ENCODE measurements around the gene PMM1. TPM values are rescaled to one million over a fixed set of nuclear protein-coding genes. Genes with fewer than 3 reads are reported as not detected.

PMM1 gene
- polyA plus RNA-seq, 1 donor (not counting 4 experiments of a cell fraction or from before 2014, with no cell fraction given) = 39.6 TPM

GRCh38 chr22:41598081-41598480 is 8.4 kb upstream of the PMM1 start:
- H3K79me2 ChIP-seq (ENCODE audit: control insufficient read depth, insufficient read depth, low read length) = no peaks in the 10 kb centered on the region
- peak overlapping the region in 2 of 3 experiments; percentile 21 to 38 for H3K4me3 ChIP-seq (ENCODE audit: control insufficient read depth in 2 of 3, extremely low read depth in 1 of 3, insufficient read depth in 2 of 3, low read depth in 1 of 3, low read length in 3 of 3)
- peak overlapping the region; percentile 61 for H2AFZ ChIP-seq (ENCODE audit: control insufficient read depth, low read length)
- H4K20me1 ChIP-seq (ENCODE audit: control insufficient read depth, extremely low read depth, insufficient read depth, low read length) = no peaks in the 10 kb centered on the region
- TF ChIP-seq EZH2 (IDR thresholded peaks at IDR 0.05; ENCODE audit: low read length) = no peak
- TF ChIP-seq CTCF (optimal IDR thresholded peaks at IDR 0.05 in 1 of 3, IDR thresholded peaks at IDR 0.05 in 1 of 3, conservative IDR thresholded peaks at IDR 0.05 in 1 of 3; ENCODE audit: extremely low read depth in 1 of 3, insufficient read depth in 2 of 3, low read length in 3 of 3) = peak in 2 of 3 experiments; percentile 11 to 16
- H3K9me1 ChIP-seq (ENCODE audit: control insufficient read depth, extremely low read depth, insufficient read depth, low read length) = peaks cover 5% of the 10 kb centered on the region
- peak; percentile 96 for FAIRE-seq
- no peaks in the 10 kb centered on the region for H3K9me3 ChIP-seq (ENCODE audit: control insufficient read depth, low read depth, low read length)
- peak overlapping the region; percentile 65 for H3K9ac ChIP-seq (ENCODE audit: control insufficient read depth, extremely low read depth, insufficient read depth, low read length)
- H3K27me3 ChIP-seq (ENCODE audit: control insufficient read depth, extremely low read depth, insufficient read depth, low read length) = no peaks in the 10 kb centered on the region
- peak overlapping the region; percentile 83 for H3K4me2 ChIP-seq (ENCODE audit: control insufficient read depth, extremely low read depth, insufficient read depth, low read depth, low read length)
- DNase-seq (ENCODE audit: low read depth, low spot score) = peak; percentile 63
- H3K4me1 ChIP-seq (ENCODE audit: control insufficient read depth, extremely low read depth, insufficient read depth, low read length) = peaks cover 30% of the 10 kb centered on the region
- dilution Hi-C loops (cut with MboI; ENCODE audit: extremely low pct_ligation_motif_present, low sequenced_read_pairs) = no loop called here
- H3K36me3 ChIP-seq (ENCODE audit: control insufficient read depth in 2 of 2, extremely low read depth in 1 of 2, insufficient read depth in 2 of 2, low read length in 2 of 2) = peaks cover 17 to 31% of the 10 kb centered on the region in 2 experiments
- peak overlapping the region; percentile 91 for H3K27ac ChIP-seq (ENCODE audit: control insufficient read depth, insufficient read depth, low read length)

- Histone ChIP-seq H4K20me1 (ENCODE audit: control insufficient read depth, extremely low read depth, insufficient read depth, low read length) (no peaks in the 10 kb centered on the region), H3K4me2 (ENCODE audit: control insufficient read depth, extremely low read depth, insufficient read depth, low read depth, low read length) (peak overlapping the region; percentile 83), H3K27me3 (ENCODE audit: control insufficient read depth, extremely low read depth, insufficient read depth, low read length) (no peaks in the 10 kb centered on the region), H3K4me1 (ENCODE audit: control insufficient read depth, extremely low read depth, insufficient read depth, low read length) (peaks cover 30% of the 10 kb centered on the region), H3K36me3 (ENCODE audit: control insufficient read depth in 2 of 2, extremely low read depth in 1 of 2, insufficient read depth in 2 of 2, low read length in 2 of 2) (peaks cover 16 to 27% of the 10 kb centered on the region in 2 experiments), H3K9me3 (ENCODE audit: control insufficient read depth, low read depth, low read length) (no peaks in the 10 kb centered on the region), H3K4me3 (ENCODE audit: control insufficient read depth in 2 of 3, extremely low read depth in 1 of 3, insufficient read depth in 2 of 3, low read depth in 1 of 3, low read length in 3 of 3) (peak overlapping the region in 2 of 3 experiments; percentile 16 to 37), H3K27ac (ENCODE audit: control insufficient read depth, insufficient read depth, low read length) (peak overlapping the region; percentile 91), H2AFZ (ENCODE audit: control insufficient read depth, low read length) (no peak overlapping the region), H3K9ac (ENCODE audit: control insufficient read depth, extremely low read depth, insufficient read depth, low read length) (peak overlapping the region; percentile 34), H3K9me1 (ENCODE audit: control insufficient read depth, extremely low read depth, insufficient read depth, low read length) (peaks cover 5% of the 10 kb centered on the region), H3K79me2 (ENCODE audit: control insufficient read depth, insufficient read depth, low read length) (no peaks in the 10 kb centered on the region)
- dilution Hi-C loops (cut with MboI; ENCODE audit: extremely low pct_ligation_motif_present, low sequenced_read_pairs) = no loop called here
- DNase-seq (ENCODE audit: low read depth, low spot score) (no peak), FAIRE-seq (peak; percentile 39)
- TF ChIP-seq EZH2 (IDR thresholded peaks at IDR 0.05; ENCODE audit: low read length) = no peak
- TF ChIP-seq CTCF (optimal IDR thresholded peaks at IDR 0.05 in 1 of 3, IDR thresholded peaks at IDR 0.05 in 1 of 3, conservative IDR thresholded peaks at IDR 0.05 in 1 of 3; ENCODE audit: extremely low read depth in 1 of 3, insufficient read depth in 2 of 3, low read length in 3 of 3) = peak in 1 of 3 experiments; percentile 8
Observed at GRCh38 chr22:41597635-41597953, 8.0 kb upstream of the PMM1 start.
